Astrocyte (in vitro differentiated cells and primary cell): ENCODE results near the gene KAT7.

Experiments
- EZH2 ChIP-seq: IDR thresholded peaks from 2 replicates; pipeline ENCODE4 v1.6.1; 2012; ENCODE audit warnings: mild to moderate bottlenecking, low read length, inconsistent platforms; ENCODE audit not compliant: insufficient read depth
- TF ChIP-seq, protein P1 (sequence below): IDR thresholded peaks from 2 replicates; pipeline ENCODE4 v1.5.1; 2011; ENCODE audit warnings: low read depth, mild to moderate bottlenecking, inconsistent platforms, low read length, moderate library complexity; ENCODE audit not compliant: insufficient read depth

DNA sequence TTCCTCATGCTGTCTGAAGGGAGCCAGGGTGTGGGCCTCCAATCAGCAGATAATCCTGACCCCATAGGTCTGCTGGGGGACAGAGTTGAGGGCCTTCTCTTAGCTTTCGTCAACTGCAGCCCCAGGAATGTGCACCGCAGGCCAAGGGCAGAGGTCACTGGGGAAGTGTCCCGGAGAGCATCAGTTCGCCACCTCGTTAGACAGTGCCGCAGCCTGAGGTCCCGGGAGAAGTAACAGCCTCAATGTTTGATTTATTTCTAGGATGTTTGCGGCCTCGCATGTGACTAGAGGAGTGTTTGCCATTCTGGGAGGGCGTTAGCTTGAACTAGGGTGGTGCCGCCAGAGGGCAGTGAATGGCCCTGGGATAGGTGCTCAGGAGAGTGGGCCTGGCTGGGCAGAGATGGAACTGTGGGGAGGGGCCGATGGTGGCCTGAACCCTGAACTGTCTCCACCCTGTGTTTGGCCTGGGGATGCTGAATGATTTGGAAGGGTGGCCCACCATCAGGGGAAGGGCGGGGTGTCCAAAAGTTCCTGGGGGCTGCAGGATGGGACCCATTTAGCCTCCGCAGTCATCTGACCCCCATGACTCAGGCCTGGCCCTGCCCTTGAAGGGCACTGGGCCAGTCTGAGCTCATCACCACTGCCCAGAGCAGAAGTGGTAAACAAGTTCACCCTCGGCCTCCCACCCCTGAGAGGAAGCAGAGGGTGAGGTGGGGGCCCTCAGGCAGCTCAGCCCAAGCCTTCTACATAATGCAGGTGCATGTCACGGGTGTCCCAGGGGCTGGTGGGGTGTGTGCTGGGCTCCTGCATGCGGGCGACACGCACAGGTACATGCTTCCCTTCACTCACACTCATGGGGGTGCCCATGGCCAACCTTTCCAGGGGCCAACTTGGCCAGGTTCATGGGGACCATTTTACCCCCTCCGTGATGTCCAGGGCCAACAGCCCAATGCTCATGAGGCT, 71.8 kb downstream of the KAT7 start:
- TF ChIP-seq, protein P1, sequence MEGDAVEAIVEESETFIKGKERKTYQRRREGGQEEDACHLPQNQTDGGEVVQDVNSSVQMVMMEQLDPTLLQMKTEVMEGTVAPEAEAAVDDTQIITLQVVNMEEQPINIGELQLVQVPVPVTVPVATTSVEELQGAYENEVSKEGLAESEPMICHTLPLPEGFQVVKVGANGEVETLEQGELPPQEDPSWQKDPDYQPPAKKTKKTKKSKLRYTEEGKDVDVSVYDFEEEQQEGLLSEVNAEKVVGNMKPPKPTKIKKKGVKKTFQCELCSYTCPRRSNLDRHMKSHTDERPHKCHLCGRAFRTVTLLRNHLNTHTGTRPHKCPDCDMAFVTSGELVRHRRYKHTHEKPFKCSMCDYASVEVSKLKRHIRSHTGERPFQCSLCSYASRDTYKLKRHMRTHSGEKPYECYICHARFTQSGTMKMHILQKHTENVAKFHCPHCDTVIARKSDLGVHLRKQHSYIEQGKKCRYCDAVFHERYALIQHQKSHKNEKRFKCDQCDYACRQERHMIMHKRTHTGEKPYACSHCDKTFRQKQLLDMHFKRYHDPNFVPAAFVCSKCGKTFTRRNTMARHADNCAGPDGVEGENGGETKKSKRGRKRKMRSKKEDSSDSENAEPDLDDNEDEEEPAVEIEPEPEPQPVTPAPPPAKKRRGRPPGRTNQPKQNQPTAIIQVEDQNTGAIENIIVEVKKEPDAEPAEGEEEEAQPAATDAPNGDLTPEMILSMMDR, result no peak
- no peak for TF ChIP-seq EZH2
